GM23338 (cell line): Measurements from ENCODE around the gene KRTAP1-3. TPM values are rescaled to one million over a fixed set of nuclear protein-coding genes. Genes with fewer than 3 reads are reported as not detected.
A peak's percentile ranks its signal among the peaks of the same experiment; 100 is the strongest.
"Not testable (repeated sequence)": the region's sequence is repeated elsewhere in the genome, so short reads cannot be mapped to it uniquely, and the experiment has no call there.

ENCODE experiments used
- ATAC-seq: fragments of 200-7000 bp; cut with Tn5 transposase; 3 replicates; pipeline ENCODE4 v1.9.1; 2020
- DNase-seq: peaks from one replicate; pipeline ENCODE4 v3.0.0-alpha.2; 2015; ENCODE audit warnings: low spot score
- H2AFZ ChIP-seq: fragments of 200-600 bp; sonication (generic); 2 replicates; pipeline ENCODE4 v1.8.0; 2016; ENCODE audit warnings: antibody characterized with exemption, mild to moderate bottlenecking, moderate library complexity
- H3F3A ChIP-seq: fragments of 200-600 bp; sonication (generic); replicated peaks from 2 replicates; pipeline ENCODE4 v1.8.0; 2017; ENCODE audit warnings: antibody characterized with exemption, mixed run types, low read depth
- H3K27ac ChIP-seq: fragments of 200-600 bp; sonication (generic); 2 replicates; pipeline ENCODE4 v1.6.1; 2016; ENCODE audit warnings: low read depth
- H3K27me3 ChIP-seq: fragments of 200-600 bp; sonication (generic); 2 replicates; pipeline ENCODE4 v1.8.0; 2016; ENCODE audit warnings: mild to moderate bottlenecking, mixed run types, moderate library complexity; ENCODE audit not compliant: insufficient read depth
- H3K36me3 ChIP-seq: fragments of 200-600 bp; sonication (generic); 2 replicates; pipeline ENCODE4 v1.8.0; 2016; ENCODE audit warnings: mild to moderate bottlenecking; ENCODE audit not compliant: insufficient read depth
- H3K4me1 ChIP-seq: fragments of 200-600 bp; sonication (generic); 2 replicates; pipeline ENCODE4 v1.8.0; 2016; ENCODE audit warnings: mild to moderate bottlenecking, moderate library complexity; ENCODE audit not compliant: insufficient read depth
- H3K4me2 ChIP-seq: fragments of 200-600 bp; sonication (generic); 2 replicates; pipeline ENCODE4 v1.7.1; 2017; ENCODE audit warnings: mixed run types
- H3K4me3 ChIP-seq: fragments of 200-600 bp; sonication (generic); 2 replicates; pipeline ENCODE4 v1.6.1; 2016; ENCODE audit warnings: mixed run types
- H3K79me2 ChIP-seq: fragments of 200-600 bp; sonication (generic); replicated peaks from 2 replicates; pipeline ENCODE4 v1.8.0; 2017; ENCODE audit warnings: mild to moderate bottlenecking; ENCODE audit not compliant: insufficient read depth
- H3K9me2 ChIP-seq: fragments of 200-600 bp; sonication (generic); 2 replicates; pipeline ENCODE4 v1.8.0; 2017; ENCODE audit not compliant: insufficient read depth
- H4K20me1 ChIP-seq: fragments of 200-600 bp; sonication (generic); replicated peaks from 2 replicates; pipeline ENCODE4 v1.8.0; 2017; ENCODE audit warnings: mild to moderate bottlenecking; ENCODE audit not compliant: insufficient read depth
- H3K27ac Mint-ChIP-seq: 2 replicates; pipeline ENCODE4 v1.8.0; 2020; ENCODE audit warnings: inconsistent platforms, mild to moderate bottlenecking, moderate library complexity, mixed read lengths
- H3K27me3 Mint-ChIP-seq: 3 replicates; pipeline ENCODE4 v1.8.0; 2022; ENCODE audit warnings: low read depth, mild to moderate bottlenecking, moderate library complexity, mixed read lengths, inconsistent platforms; ENCODE audit not compliant: insufficient read depth, poor library complexity
- H3K36me3 Mint-ChIP-seq: 3 replicates; pipeline ENCODE4 v1.8.0; 2021; ENCODE audit warnings: low read depth, mild to moderate bottlenecking, inconsistent platforms, moderate library complexity, mixed read lengths
- H3K4me1 Mint-ChIP-seq: 3 replicates; pipeline ENCODE4 v1.8.0; 2020; ENCODE audit warnings: mild to moderate bottlenecking, inconsistent platforms, mixed read lengths
- H3K4me3 Mint-ChIP-seq: 3 replicates; pipeline ENCODE4 v1.8.0; 2021; ENCODE audit warnings: moderate library complexity, mild to moderate bottlenecking, inconsistent platforms, mixed read lengths
- H3K9me3 Mint-ChIP-seq: 3 replicates; pipeline ENCODE4 v1.8.0; 2020; ENCODE audit warnings: moderate library complexity, mild to moderate bottlenecking, inconsistent platforms, mixed read lengths
- JUNB ChIP-seq: IDR thresholded peaks from one replicate; pipeline ENCODE4 v1.6.1; 2016; ENCODE audit warnings: antibody characterized with exemption; ENCODE audit not compliant: unreplicated experiment
- POLR2AphosphoS5 ChIP-seq: IDR thresholded peaks from 2 replicates; pipeline ENCODE4 v1.6.1; 2016; ENCODE audit warnings: antibody characterized with exemption, low read depth
- ZNF331 ChIP-seq: fragments of 250-450 bp; sonication (Bioruptor Pico); IDR thresholded peaks from 2 replicates; pipeline ENCODE4 v1.5.0; 2020; ENCODE audit warnings: low read depth, mild to moderate bottlenecking, moderate library complexity
- polyA plus RNA-seq: library from polyadenylated mRNA; unstranded; fragments of >200 nt; fragmentation: Nextera tagmentation; extraction: Ambion mirVana; gene quantifications from 2 replicates; pipeline ENCODE4 v1.2.1, GENCODE V29; 2016
- total RNA-seq: library from RNA; depleted of rRNA; stranded (reverse); fragments of >200 nt; shearing (Covaris generic); gene quantifications from 2 replicates; pipeline ENCODE4 v1.2.3, GENCODE V29; 2014
- TF ChIP-seq, protein P1 (sequence below): IDR thresholded peaks from one replicate; pipeline ENCODE4 v1.6.1; 2018; ENCODE audit warnings: antibody characterized with exemption; ENCODE audit not compliant: unreplicated experiment
- TF ChIP-seq, protein P2 (sequence below): IDR thresholded peaks from 2 replicates; pipeline ENCODE4 v1.6.1; 2016; ENCODE audit warnings: antibody characterized with exemption
- TF ChIP-seq, protein P3 (sequence below): fragments of 250-450 bp; sonication (Bioruptor Pico); IDR thresholded peaks from 2 replicates; pipeline ENCODE4 v1.5.0; 2020; ENCODE audit warnings: mild to moderate bottlenecking, moderate library complexity

The KRTAP1-3 gene
- total and polyA plus RNA-seq, 2 experiments from 2014 or later, result not detected

- no peaks in the 10 kb centered on the region for H3F3A ChIP-seq
- no peak within 1 kb of the TSS for H3K4me2 ChIP-seq
- H3K27me3 ChIP-seq, result no peaks in the 10 kb centered on the region
- H3K4me1 ChIP-seq, result no peaks in the 10 kb centered on the region
- no peaks in the 10 kb centered on the region for H4K20me1 ChIP-seq
- no peaks in the 10 kb centered on the region for H3K36me3 ChIP-seq
- DNase-seq, result no peak
- peak; percentile 41; the same call in 2 of the 3 replicates for ATAC-seq
- TF ChIP-seq, protein P1, sequence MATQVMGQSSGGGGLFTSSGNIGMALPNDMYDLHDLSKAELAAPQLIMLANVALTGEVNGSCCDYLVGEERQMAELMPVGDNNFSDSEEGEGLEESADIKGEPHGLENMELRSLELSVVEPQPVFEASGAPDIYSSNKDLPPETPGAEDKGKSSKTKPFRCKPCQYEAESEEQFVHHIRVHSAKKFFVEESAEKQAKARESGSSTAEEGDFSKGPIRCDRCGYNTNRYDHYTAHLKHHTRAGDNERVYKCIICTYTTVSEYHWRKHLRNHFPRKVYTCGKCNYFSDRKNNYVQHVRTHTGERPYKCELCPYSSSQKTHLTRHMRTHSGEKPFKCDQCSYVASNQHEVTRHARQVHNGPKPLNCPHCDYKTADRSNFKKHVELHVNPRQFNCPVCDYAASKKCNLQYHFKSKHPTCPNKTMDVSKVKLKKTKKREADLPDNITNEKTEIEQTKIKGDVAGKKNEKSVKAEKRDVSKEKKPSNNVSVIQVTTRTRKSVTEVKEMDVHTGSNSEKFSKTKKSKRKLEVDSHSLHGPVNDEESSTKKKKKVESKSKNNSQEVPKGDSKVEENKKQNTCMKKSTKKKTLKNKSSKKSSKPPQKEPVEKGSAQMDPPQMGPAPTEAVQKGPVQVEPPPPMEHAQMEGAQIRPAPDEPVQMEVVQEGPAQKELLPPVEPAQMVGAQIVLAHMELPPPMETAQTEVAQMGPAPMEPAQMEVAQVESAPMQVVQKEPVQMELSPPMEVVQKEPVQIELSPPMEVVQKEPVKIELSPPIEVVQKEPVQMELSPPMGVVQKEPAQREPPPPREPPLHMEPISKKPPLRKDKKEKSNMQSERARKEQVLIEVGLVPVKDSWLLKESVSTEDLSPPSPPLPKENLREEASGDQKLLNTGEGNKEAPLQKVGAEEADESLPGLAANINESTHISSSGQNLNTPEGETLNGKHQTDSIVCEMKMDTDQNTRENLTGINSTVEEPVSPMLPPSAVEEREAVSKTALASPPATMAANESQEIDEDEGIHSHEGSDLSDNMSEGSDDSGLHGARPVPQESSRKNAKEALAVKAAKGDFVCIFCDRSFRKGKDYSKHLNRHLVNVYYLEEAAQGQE, result no peak
- no peak for TF ChIP-seq ZNF331
- TF ChIP-seq JUNB, result no peak
- no peak for TF ChIP-seq POLR2AphosphoS5
- TF ChIP-seq, protein P2, sequence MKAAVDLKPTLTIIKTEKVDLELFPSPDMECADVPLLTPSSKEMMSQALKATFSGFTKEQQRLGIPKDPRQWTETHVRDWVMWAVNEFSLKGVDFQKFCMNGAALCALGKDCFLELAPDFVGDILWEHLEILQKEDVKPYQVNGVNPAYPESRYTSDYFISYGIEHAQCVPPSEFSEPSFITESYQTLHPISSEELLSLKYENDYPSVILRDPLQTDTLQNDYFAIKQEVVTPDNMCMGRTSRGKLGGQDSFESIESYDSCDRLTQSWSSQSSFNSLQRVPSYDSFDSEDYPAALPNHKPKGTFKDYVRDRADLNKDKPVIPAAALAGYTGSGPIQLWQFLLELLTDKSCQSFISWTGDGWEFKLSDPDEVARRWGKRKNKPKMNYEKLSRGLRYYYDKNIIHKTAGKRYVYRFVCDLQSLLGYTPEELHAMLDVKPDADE, result no peak
- TF ChIP-seq, protein P3, sequence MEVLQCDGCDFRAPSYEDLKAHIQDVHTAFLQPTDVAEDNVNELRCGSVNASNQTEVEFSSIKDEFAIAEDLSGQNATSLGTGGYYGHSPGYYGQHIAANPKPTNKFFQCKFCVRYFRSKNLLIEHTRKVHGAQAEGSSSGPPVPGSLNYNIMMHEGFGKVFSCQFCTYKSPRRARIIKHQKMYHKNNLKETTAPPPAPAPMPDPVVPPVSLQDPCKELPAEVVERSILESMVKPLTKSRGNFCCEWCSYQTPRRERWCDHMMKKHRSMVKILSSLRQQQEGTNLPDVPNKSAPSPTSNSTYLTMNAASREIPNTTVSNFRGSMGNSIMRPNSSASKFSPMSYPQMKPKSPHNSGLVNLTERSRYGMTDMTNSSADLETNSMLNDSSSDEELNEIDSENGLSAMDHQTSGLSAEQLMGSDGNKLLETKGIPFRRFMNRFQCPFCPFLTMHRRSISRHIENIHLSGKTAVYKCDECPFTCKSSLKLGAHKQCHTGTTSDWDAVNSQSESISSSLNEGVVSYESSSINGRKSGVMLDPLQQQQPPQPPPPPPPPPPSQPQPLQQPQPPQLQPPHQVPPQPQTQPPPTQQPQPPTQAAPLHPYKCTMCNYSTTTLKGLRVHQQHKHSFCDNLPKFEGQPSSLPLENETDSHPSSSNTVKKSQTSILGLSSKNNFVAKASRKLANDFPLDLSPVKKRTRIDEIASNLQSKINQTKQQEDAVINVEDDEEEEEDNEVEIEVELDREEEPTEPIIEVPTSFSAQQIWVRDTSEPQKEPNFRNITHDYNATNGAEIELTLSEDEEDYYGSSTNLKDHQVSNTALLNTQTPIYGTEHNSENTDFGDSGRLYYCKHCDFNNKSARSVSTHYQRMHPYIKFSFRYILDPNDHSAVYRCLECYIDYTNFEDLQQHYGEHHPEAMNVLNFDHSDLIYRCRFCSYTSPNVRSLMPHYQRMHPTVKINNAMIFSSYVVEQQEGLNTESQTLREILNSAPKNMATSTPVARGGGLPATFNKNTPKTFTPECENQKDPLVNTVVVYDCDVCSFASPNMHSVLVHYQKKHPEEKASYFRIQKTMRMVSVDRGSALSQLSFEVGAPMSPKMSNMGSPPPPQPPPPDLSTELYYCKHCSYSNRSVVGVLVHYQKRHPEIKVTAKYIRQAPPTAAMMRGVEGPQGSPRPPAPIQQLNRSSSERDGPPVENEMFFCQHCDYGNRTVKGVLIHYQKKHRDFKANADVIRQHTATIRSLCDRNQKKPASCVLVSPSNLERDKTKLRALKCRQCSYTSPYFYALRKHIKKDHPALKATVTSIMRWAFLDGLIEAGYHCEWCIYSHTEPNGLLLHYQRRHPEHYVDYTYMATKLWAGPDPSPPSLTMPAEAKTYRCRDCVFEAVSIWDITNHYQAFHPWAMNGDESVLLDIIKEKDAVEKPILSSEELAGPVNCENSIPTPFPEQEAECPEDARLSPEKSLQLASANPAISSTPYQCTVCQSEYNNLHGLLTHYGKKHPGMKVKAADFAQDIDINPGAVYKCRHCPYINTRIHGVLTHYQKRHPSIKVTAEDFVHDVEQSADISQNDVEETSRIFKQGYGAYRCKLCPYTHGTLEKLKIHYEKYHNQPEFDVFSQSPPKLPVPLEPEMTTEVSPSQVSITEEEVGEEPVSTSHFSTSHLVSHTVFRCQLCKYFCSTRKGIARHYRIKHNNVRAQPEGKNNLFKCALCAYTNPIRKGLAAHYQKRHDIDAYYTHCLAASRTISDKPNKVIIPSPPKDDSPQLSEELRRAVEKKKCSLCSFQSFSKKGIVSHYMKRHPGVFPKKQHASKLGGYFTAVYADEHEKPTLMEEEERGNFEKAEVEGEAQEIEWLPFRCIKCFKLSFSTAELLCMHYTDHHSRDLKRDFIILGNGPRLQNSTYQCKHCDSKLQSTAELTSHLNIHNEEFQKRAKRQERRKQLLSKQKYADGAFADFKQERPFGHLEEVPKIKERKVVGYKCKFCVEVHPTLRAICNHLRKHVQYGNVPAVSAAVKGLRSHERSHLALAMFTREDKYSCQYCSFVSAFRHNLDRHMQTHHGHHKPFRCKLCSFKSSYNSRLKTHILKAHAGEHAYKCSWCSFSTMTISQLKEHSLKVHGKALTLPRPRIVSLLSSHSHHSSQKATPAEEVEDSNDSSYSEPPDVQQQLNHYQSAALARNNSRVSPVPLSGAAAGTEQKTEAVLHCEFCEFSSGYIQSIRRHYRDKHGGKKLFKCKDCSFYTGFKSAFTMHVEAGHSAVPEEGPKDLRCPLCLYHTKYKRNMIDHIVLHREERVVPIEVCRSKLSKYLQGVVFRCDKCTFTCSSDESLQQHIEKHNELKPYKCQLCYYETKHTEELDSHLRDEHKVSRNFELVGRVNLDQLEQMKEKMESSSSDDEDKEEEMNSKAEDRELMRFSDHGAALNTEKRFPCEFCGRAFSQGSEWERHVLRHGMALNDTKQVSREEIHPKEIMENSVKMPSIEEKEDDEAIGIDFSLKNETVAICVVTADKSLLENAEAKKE (CRISPR knock-in tag), result no peak
- H3K27ac Mint-ChIP-seq, result no peak within 1 kb of the TSS
- H3K4me3 ChIP-seq, result no peak within 1 kb of the TSS
- H2AFZ ChIP-seq, result no peak within 1 kb of the TSS
- no peak within 1 kb of the TSS for H3K27ac ChIP-seq
- no peaks in the 10 kb centered on the region for H3K9me3 Mint-ChIP-seq
- H3K9me2 ChIP-seq, result no peaks in the 10 kb centered on the region; the same call in none of the 2 replicates
- no peaks in the 10 kb centered on the region for H3K79me2 ChIP-seq
- no peaks in the 10 kb centered on the region for H3K36me3 Mint-ChIP-seq
- H3K4me1 Mint-ChIP-seq, result no peaks in the 10 kb centered on the region
- H3K4me3 Mint-ChIP-seq, result no peak within 1 kb of the TSS
- H3K27me3 Mint-ChIP-seq, result no peaks in the 10 kb centered on the region
Observed at GRCh38 chr17:41065829-41066624, 31.4 kb upstream of the KRTAP1-3 start, which contains the start of gene KRTAP2-4. Gene KRTAP2-4, minus strand, starts transcription at chr17:41065879. Its CDS starts 34 bp downstream, at chr17:41065845.

- H3K27me3 Mint-ChIP-seq, H3K4me3 ChIP-seq, H3F3A ChIP-seq, H4K20me1 ChIP-seq, H3K4me1 Mint-ChIP-seq, H3K27ac Mint-ChIP-seq, H3K36me3 ChIP-seq, H3K79me2 ChIP-seq, H3K9me2 ChIP-seq, H3K36me3 Mint-ChIP-seq, H2AFZ ChIP-seq, H3K27ac ChIP-seq, H3K4me2 ChIP-seq, H3K4me1 ChIP-seq, DNase-seq, H3K4me3 Mint-ChIP-seq, H3K9me3 Mint-ChIP-seq, H3K27me3 ChIP-seq: not testable (repeated sequence)
- peak; percentile 48 for ATAC-seq
Observed at GRCh38 chr17:41065016-41065689, 30.5 kb upstream of the KRTAP1-3 start.
